Ovary (tissue), 3 donors: ENCODE data around the gene KRT82.

Experiments
- CTCF ChIP-seq, 3 donors: fragments of 450-650 bp in 2 of 3; fragments of 200-600 bp in 1 of 3; IDR thresholded peaks; one replicate each; pipeline versions ENCODE4 v1.5.1 to v1.8.0; 2016 to 2022; ENCODE audit warnings: antibody characterized with exemption in 3 of 3, mild to moderate bottlenecking in 1 of 3
- POLR2A ChIP-seq: fragments of 450-650 bp; IDR thresholded peaks from one replicate; pipeline ENCODE4 v1.6.1; 2017; ENCODE audit warnings: antibody characterized with exemption, mild to moderate bottlenecking, moderate library complexity
- donor health status: DM: no; HTN: no; CAD: no.

GRCh38 chr12:52354200-52354599 lies 51.9 kb downstream of the KRT82 start:
- TF ChIP-seq CTCF (IDR thresholded peaks at IDR 0.05) (no peak), POLR2A (no peak)
